Motor neuron (in vitro differentiated cells): ENCODE results near the gene ADPRH. TPM values are rescaled to one million over a fixed set of nuclear protein-coding genes. Genes with fewer than 3 reads are reported as not detected.

Experiments used
- ATAC-seq, 8 experiments: fragments of 200-7000 bp; cut with Tn5 transposase; replicated peaks in 6 of 8; 2 replicates each; pipeline ENCODE4 v1.8.0; 2021; ENCODE audit warnings: mild to moderate bottlenecking in 8 of 8, moderate library complexity in 8 of 8
- H3K27ac ChIP-seq, 2 donors: fragments of 250-450 bp; sonication (Bioruptor Pico); 2 replicates each; pipeline ENCODE4 v1.9.0; 2021; ENCODE audit warnings: antibody characterized with exemption in 2 of 2, mild to moderate bottlenecking in 2 of 2, moderate library complexity in 1 of 2
- H3K4me1 ChIP-seq, 2 donors: fragments of 250-450 bp; sonication (Bioruptor Pico); replicated peaks in 1 of 2; 2 replicates each; pipeline ENCODE4 v1.6.1; 2021; ENCODE audit warnings: antibody characterized with exemption in 2 of 2, mild to moderate bottlenecking in 2 of 2, moderate library complexity in 1 of 2
- H3K4me3 ChIP-seq, 5 donors: fragments of 250-450 bp; sonication (Bioruptor Pico); 2 replicates each; pipeline ENCODE4 v1.9.0; 2021; ENCODE audit warnings: antibody characterized with exemption in 5 of 5, mild to moderate bottlenecking in 5 of 5, moderate library complexity in 4 of 5
- WGBS, 10 experiments: fragments of 450-650 bp; shearing (Covaris generic); methylation state at CpG; one replicate each; pipeline ENCODE4 v1.0.0; 2022; 5-methylcytosine and 5-hydroxymethylcytosine counted together
- in situ Hi-C, 9 experiments: fragments of 400-800 bp; cut with MboI; loops; one replicate each; pipeline ENCODE4 v1.15.0; 2021; ENCODE audit warnings: low sequenced_read_pairs in 9 of 9, low pct_unique_long_range_greater_than_20kb in 2 of 9; ENCODE audit not compliant: unreplicated experiment in 9 of 9
- total RNA-seq, 8 experiments: library from RNA; unstranded; fragments of 300-600 nt; gene quantifications; 2 replicates each; pipeline versions ENCODE4 v1.2.3 to v1.2.4, GENCODE V29; 2022

The ADPRH gene
- total RNA-seq, 8 experiments from 2014 or later = 0.27 to 1.8 (median 0.63) TPM

- ATAC-seq = no peak
- no peak overlapping the region for H3K27ac ChIP-seq
- H3K4me3 ChIP-seq = no peak overlapping the region
- no peaks in the 10 kb centered on the region for H3K4me1 ChIP-seq
- in situ Hi-C loops = no loop called here
- 62 to 100% (median 83%) methylated on average over 1 to 3 of the region's 4 CpGs; no CpG with 5 or more reads in 5 of the 10 experiments for WGBS, 10 experiments
Measured at GRCh38 chr3:119569156-119569555, 10.1 kb upstream of the ADPRH start.

GRCh38 chr3:119570229-119570628, 9.1 kb upstream of the ADPRH start:
- in situ Hi-C loops = no loop called here
- Histone ChIP-seq H3K4me1 (no peaks in the 10 kb centered on the region), H3K27ac (no peak overlapping the region), H3K4me3 (no peak overlapping the region)
- WGBS, 10 experiments = 33 to 100% (median 83%) methylated on average over 1 to 5 of the region's 5 CpGs
- no peak for ATAC-seq

- no peaks in the 10 kb centered on the region for H3K4me1 ChIP-seq
- no peak for ATAC-seq
- no peak overlapping the region for H3K27ac ChIP-seq
- H3K4me3 ChIP-seq = no peak overlapping the region
- 86 to 100% (median 100%) methylated on average over 1 of the region's 1 CpG; no CpG with 5 or more reads in 6 of the 10 experiments for WGBS, 10 experiments
- in situ Hi-C loops = no loop called here
Measured at GRCh38 chr3:119571230-119571629, 8.1 kb upstream of the ADPRH start.

GRCh38 chr3:119571688-119572087, 7.6 kb upstream of the ADPRH start:
- no peaks in the 10 kb centered on the region for H3K4me1 ChIP-seq
- ATAC-seq = no peak
- in situ Hi-C loops = no loop called here
- WGBS, 10 experiments = 47 to 100% (median 80%) methylated on average over 1 to 4 of the region's 5 CpGs
- no peak overlapping the region for H3K27ac ChIP-seq
- no peak overlapping the region for H3K4me3 ChIP-seq

GRCh38 chr3:119575507-119575906, 3.8 kb upstream of the ADPRH start:
- in situ Hi-C loops = no loop called here
- no peak for ATAC-seq
- Histone ChIP-seq H3K4me3 (no peak overlapping the region), H3K4me1 (peaks cover 2 to 5% of the 10 kb centered on the region in 2 donors), H3K27ac (no peak overlapping the region)

- Histone ChIP-seq H3K27ac (no peak overlapping the region), H3K4me1 (peaks cover 2 to 5% of the 10 kb centered on the region in 2 donors), H3K4me3 (peak overlapping the region; percentile 38 to 53 (median 42))
- ATAC-seq = peak; percentile 31 to 56 (median 46)
- in situ Hi-C loops = no loop called here
- 3 to 100% (median 16%) methylated on average over 1 to 6 of the region's 16 CpGs; no CpG with 5 or more reads in 3 of the 10 experiments for WGBS, 10 experiments
Measured at GRCh38 chr3:119580067-119580760, 922 bp downstream of the ADPRH start.

- H3K27ac ChIP-seq = no peak overlapping the region
- no peak overlapping the region for H3K4me3 ChIP-seq
- in situ Hi-C loops = no loop called here
- peaks cover 2 to 5% of the 10 kb centered on the region in 2 donors for H3K4me1 ChIP-seq
- no peak for ATAC-seq
- WGBS, 10 experiments = 80 to 100% (median 100%) methylated on average over 1 to 4 of the region's 6 CpGs; no CpG with 5 or more reads in 5 of the 10 experiments
Measured at GRCh38 chr3:119582178-119582577, 2.9 kb downstream of the ADPRH start.

- in situ Hi-C loops = no loop called here
- H3K4me1 ChIP-seq = no peaks in the 10 kb centered on the region
- ATAC-seq = no peak
- 80 to 100% (median 88%) methylated on average over 1 to 9 of the region's 10 CpGs; no CpG with 5 or more reads in 3 of the 10 experiments for WGBS, 10 experiments
- H3K4me3 ChIP-seq = no peak overlapping the region
- no peak overlapping the region for H3K27ac ChIP-seq
Measured at GRCh38 chr3:119585208-119585607, 5.9 kb downstream of the ADPRH start.

- no peak overlapping the region for H3K4me3 ChIP-seq
- ATAC-seq = no peak
- in situ Hi-C loops = no loop called here
Measured at GRCh38 chr3:119585856-119586570, 6.7 kb downstream of the ADPRH start.

GRCh38 chr3:119586733-119587172, 7.5 kb downstream of the ADPRH start:
- Histone ChIP-seq H3K27ac (no peak overlapping the region), H3K4me1 (no peaks in the 10 kb centered on the region), H3K4me3 (no peak overlapping the region)
- 40 to 96% (median 66%) methylated on average over 1 to 3 of the region's 3 CpGs; no CpG with 5 or more reads in 3 of the 10 experiments for WGBS, 10 experiments
- in situ Hi-C loops = no loop called here
- no peak for ATAC-seq

More at GRCh38 chr3:119585856-119586570, 6.7 kb downstream of the ADPRH start:
- H3K27ac ChIP-seq = no peak overlapping the region
- no peaks in the 10 kb centered on the region for H3K4me1 ChIP-seq
- 73 to 100% (median 93%) methylated on average over 1 to 8 of the region's 11 CpGs; no CpG with 5 or more reads in 1 of the 10 experiments for WGBS, 10 experiments

- peak in 2 of 8 experiments; percentile 36 to 43 for ATAC-seq
- in situ Hi-C loops = no loop called here
- H3K4me1 ChIP-seq = no peaks in the 10 kb centered on the region
- 62 to 100% (median 90%) methylated on average over 1 to 3 of the region's 3 CpGs; no CpG with 5 or more reads in 1 of the 10 experiments for WGBS, 10 experiments
- no peak overlapping the region for H3K4me3 ChIP-seq
- no peak overlapping the region for H3K27ac ChIP-seq
Measured at GRCh38 chr3:119588112-119588511, 8.8 kb downstream of the ADPRH start.

- ATAC-seq = no peak
- WGBS, 10 experiments = 20 to 100% (median 60%) methylated on average over 1 to 4 of the region's 6 CpGs; no CpG with 5 or more reads in 3 of the 10 experiments
- in situ Hi-C loops = no loop called here
- H3K27ac ChIP-seq = no peak overlapping the region
- no peak overlapping the region for H3K4me3 ChIP-seq
- no peaks in the 10 kb centered on the region for H3K4me1 ChIP-seq
Measured at GRCh38 chr3:119589102-119589773, 9.9 kb downstream of the ADPRH start.

GRCh38 chr3:119590706-119591105, 11.4 kb downstream of the ADPRH start:
- no peak overlapping the region for H3K27ac ChIP-seq
- in situ Hi-C loops = no loop called here
- H3K4me1 ChIP-seq = no peaks in the 10 kb centered on the region
- WGBS, 10 experiments = 88% methylated on average over 1 of the region's 1 CpG; no CpG with 5 or more reads in 9 of the 10 experiments
- ATAC-seq = no peak
- no peak overlapping the region for H3K4me3 ChIP-seq
